Peyer's patch (tissue), 4 donors: ENCODE measurements around the gene MBTPS1.

ENCODE experiments used
- POLR2A ChIP-seq, 2 donors: fragments of 450-650 bp; IDR thresholded peaks; one replicate each; pipeline ENCODE4 v1.5.1; 2017; ENCODE audit warnings: antibody characterized with exemption in 2 of 2, mild to moderate bottlenecking in 2 of 2, moderate library complexity in 2 of 2
- TF ChIP-seq, protein P1 (sequence below), 6 experiments: fragments of 450-650 bp in 4 of 6; fragments of 200-600 bp in 2 of 6; sonication (generic) in 1 of 6; IDR thresholded peaks; one replicate each; pipeline ENCODE4 v1.5.1; 2017 to 2019; ENCODE audit warnings: antibody characterized with exemption in 6 of 6, mild to moderate bottlenecking in 3 of 6, moderate library complexity in 1 of 6

- TF ChIP-seq, protein P1, sequence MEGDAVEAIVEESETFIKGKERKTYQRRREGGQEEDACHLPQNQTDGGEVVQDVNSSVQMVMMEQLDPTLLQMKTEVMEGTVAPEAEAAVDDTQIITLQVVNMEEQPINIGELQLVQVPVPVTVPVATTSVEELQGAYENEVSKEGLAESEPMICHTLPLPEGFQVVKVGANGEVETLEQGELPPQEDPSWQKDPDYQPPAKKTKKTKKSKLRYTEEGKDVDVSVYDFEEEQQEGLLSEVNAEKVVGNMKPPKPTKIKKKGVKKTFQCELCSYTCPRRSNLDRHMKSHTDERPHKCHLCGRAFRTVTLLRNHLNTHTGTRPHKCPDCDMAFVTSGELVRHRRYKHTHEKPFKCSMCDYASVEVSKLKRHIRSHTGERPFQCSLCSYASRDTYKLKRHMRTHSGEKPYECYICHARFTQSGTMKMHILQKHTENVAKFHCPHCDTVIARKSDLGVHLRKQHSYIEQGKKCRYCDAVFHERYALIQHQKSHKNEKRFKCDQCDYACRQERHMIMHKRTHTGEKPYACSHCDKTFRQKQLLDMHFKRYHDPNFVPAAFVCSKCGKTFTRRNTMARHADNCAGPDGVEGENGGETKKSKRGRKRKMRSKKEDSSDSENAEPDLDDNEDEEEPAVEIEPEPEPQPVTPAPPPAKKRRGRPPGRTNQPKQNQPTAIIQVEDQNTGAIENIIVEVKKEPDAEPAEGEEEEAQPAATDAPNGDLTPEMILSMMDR (IDR thresholded peaks at IDR 0.05): peak in 3 of 6 experiments; percentile 16 to 31 (median 23)
- no peak for TF ChIP-seq POLR2A (IDR thresholded peaks at IDR 0.05)
Observed at GRCh38 chr16:84044118-84044488, 72.6 kb downstream of the MBTPS1 start.
